ENCODE measurements around the gene ZNF526.
"Not testable (repeated sequence)": the region's sequence is repeated elsewhere in the genome, so short reads cannot be mapped to it uniquely, and the experiment has no call there.

GRCh38 chr19:42266928-42267603 is 47.0 kb downstream of the ZNF526 start:
- not testable (repeated sequence) for TF ChIP-seq POLR2AphosphoS5 (IDR thresholded peaks at IDR 0.05); CTCF (IDR thresholded peaks at IDR 0.05; ENCODE audit: poor library complexity, severe bottlenecking); SMC3 (conservative IDR thresholded peaks at IDR 0.05; ENCODE audit: poor library complexity)

Data from neural cell (in vitro differentiated cells).